HG03135 (cell line): ENCODE results near the gene JAM3.
"Not testable (repeated sequence)": the region's sequence is repeated elsewhere in the genome, so short reads cannot be mapped to it uniquely, and the experiment has no call there.

Experiments used
- ATAC-seq: cut with Tn5 transposase; IDR thresholded peaks from one replicate; pipeline ENCODE4 v1.9.1; 2021; ENCODE audit warnings: mild to moderate bottlenecking, moderate library complexity; ENCODE audit not compliant: unreplicated experiment

The JAM3 gene

GRCh38 chr11:134170919-134171281, 102.0 kb downstream of the JAM3 start:
- ATAC-seq: no peak

GRCh38 chr11:134171951-134172350, 103.1 kb downstream of the JAM3 start:
- ATAC-seq: no peak

GRCh38 chr11:134173296-134173695, 104.4 kb downstream of the JAM3 start:
- ATAC-seq: no peak

GRCh38 chr11:134176284-134176683, 107.4 kb downstream of the JAM3 start:
- ATAC-seq: no peak

GRCh38 chr11:134178032-134178674, 109.3 kb downstream of the JAM3 start:
- no peak for ATAC-seq

- ATAC-seq: no peak
Observed at GRCh38 chr11:134181707-134182106, 112.8 kb downstream of the JAM3 start.

GRCh38 chr11:134188092-134188491, 119.2 kb downstream of the JAM3 start:
- not testable (repeated sequence) for ATAC-seq

GRCh38 chr11:134196756-134197155, 127.9 kb downstream of the JAM3 start:
- no peak for ATAC-seq

- no peak for ATAC-seq
Observed at GRCh38 chr11:134199531-134199930, 130.7 kb downstream of the JAM3 start.

GRCh38 chr11:134200688-134201087, 131.8 kb downstream of the JAM3 start:
- no peak for ATAC-seq
